Subcutaneous adipose tissue (tissue), 4 donors: Measurements from ENCODE around the gene STK32B. TPM values are rescaled to one million over a fixed set of nuclear protein-coding genes. Genes with fewer than 3 reads are reported as not detected.

ENCODE experiments used
- CTCF ChIP-seq: fragments of 450-650 bp; IDR thresholded peaks from one replicate; pipeline ENCODE4 v1.5.1; 2016; ENCODE audit warnings: low read depth, mild to moderate bottlenecking, control low read depth, antibody characterized with exemption, moderate library complexity
- total RNA-seq, 4 donors: library from RNA; depleted of rRNA; stranded (reverse); fragments of >200 nt; gene quantifications; one replicate each; pipeline ENCODE4 v1.1.0, GENCODE V29; 2016

STK32B gene
- total RNA-seq, 4 donors from 2014 or later, result 1.3 to 3.2 (median 2.3) TPM

GRCh38 chr4:5184606-5185005, 133.3 kb downstream of the STK32B start:
- TF ChIP-seq CTCF, result no peak

GRCh38 chr4:5185551-5185950, 134.3 kb downstream of the STK32B start:
- TF ChIP-seq CTCF, result no peak

DNA sequence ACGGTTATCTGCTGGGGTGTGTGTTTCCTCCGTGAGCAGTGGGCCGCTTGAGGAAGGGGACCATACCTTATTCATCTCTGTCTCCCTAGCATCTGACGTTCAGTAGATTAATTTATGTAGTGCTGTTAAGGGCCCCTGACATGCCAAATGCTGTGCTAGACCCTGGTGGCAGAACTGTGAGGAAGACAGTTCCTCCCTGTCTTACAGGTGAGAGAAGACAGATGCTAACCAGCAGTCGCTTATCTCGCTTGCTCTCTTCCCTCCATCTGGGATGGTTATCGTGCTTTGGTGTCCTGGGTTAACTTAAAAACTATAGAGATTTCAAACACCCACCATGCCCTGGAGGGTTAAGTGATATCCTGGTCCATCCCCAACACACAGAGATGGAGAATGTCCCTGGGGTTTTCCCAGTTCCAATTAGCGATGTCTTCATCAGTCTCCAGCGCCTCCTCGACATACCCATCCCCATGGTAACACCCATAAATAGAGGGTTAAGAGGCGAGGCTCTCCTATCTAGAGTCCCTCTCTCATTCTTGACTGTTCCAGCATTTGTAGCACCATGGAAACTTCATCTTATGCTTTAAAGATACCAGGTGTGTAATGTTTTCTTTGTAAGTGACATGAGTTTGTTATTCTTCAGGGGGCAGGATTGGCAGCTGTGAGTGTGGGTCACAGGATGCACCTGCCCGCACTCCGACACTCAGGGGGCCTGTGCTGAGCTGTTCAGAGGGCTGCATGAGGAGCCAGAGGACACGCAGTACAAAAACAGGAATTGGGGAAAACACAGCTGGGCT, 135.2 kb downstream of the STK32B start:
- TF ChIP-seq CTCF, result no peak

DNA sequence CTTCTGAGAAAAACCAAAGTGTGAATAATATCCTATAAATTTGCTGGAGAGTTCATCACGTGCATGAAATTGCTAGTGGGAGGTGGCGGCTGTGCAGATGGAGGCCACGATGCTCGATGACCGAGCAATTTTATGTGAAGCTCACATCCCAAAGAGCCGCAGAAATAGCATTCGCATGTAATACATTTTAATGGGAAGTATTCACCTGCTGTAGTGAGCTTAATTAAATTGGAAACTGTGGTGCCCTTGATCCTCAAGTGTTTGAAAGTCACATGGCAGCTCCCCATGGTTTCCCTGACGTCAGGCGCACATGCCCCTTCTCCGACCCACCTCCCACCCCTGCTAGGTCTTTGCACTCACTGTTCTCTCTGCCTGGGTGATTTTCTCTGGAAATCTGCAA, 136.8 kb downstream of the STK32B start:
- TF ChIP-seq CTCF, result no peak

GRCh38 chr4:5191831-5192230, 140.6 kb downstream of the STK32B start:
- no peak for TF ChIP-seq CTCF

- no peak for TF ChIP-seq CTCF
Measured at GRCh38 chr4:5192271-5192670, 141.0 kb downstream of the STK32B start.

- TF ChIP-seq CTCF, result no peak
Measured at GRCh38 chr4:5192678-5193077, 141.4 kb downstream of the STK32B start.
